HepG2 (cell line): ENCODE results near the gene PNMA8C. TPM values are rescaled to one million over a fixed set of nuclear protein-coding genes. Genes with fewer than 3 reads are reported as not detected.
"Not testable (repeated sequence)": the region's sequence is repeated elsewhere in the genome, so short reads cannot be mapped to it uniquely, and the experiment has no call there.

Experiments
- PPARG ChIP-seq: conservative IDR thresholded peaks from 2 replicates; pipeline ENCODE4 v1.6.1; 2016; ENCODE audit warnings: missing biosample characterization, missing genetic modification reagents
- SOX13 ChIP-seq, 3 experiments: fragments of 450-650 bp in 1 of 3; sonication (generic) in 1 of 3; formaldehyde crosslinking in 1 of 3; IDR thresholded peaks in 2 of 3; conservative IDR thresholded peaks in 1 of 3; 2 replicates each; pipeline versions ENCODE4 v1.5.0 to v1.6.1; 2016 to 2020; ENCODE audit warnings: antibody characterized with exemption in 1 of 3, mild to moderate bottlenecking in 1 of 3, missing compliant biosample characterization in 1 of 3, missing genetic modification reagents in 1 of 3, moderate library complexity in 1 of 3
- SP4 ChIP-seq: sonication (generic); formaldehyde crosslinking; IDR thresholded peaks from 2 replicates; pipeline ENCODE4 v1.8.1; 2023; ENCODE audit warnings: mild to moderate bottlenecking, missing genetic modification reagents
- ZNF441 ChIP-seq: sonication (generic); formaldehyde crosslinking; IDR thresholded peaks from 2 replicates; pipeline ENCODE4 v1.7.0; 2021; ENCODE audit warnings: missing genetic modification reagents, borderline replicate concordance
- ZNF772 ChIP-seq: sonication (generic); formaldehyde crosslinking; IDR thresholded peaks from 2 replicates; pipeline ENCODE4 v1.5.0; 2020; ENCODE audit warnings: mild to moderate bottlenecking, missing genetic modification reagents
- ZSCAN29 ChIP-seq: sonication (generic); formaldehyde crosslinking; conservative IDR thresholded peaks from 2 replicates; pipeline ENCODE4 v1.4.0; 2020; ENCODE audit warnings: mild to moderate bottlenecking, missing genetic modification reagents
- polyA plus RNA-seq, 8 experiments: library from polyadenylated mRNA; depleted of rRNA in 3 of 8; stranded (reverse) in 7 of 8; unstranded in 1 of 8; fragments of >200 nt; fragmentation: Illumina TruSeq in 4 of 8; extraction: Trizol in 4 of 8; gene quantifications; 2 replicates each; pipeline versions ENCODE4 v1.2.1 to v1.2.3, GENCODE V29; 2011 to 2016; ENCODE audit warnings: low read depth in 4 of 8, missing spikeins in 1 of 8, mixed read lengths in 1 of 8; ENCODE audit not compliant: insufficient read depth in 1 of 8
- total RNA-seq, 5 experiments: library from RNA; depleted of rRNA; stranded (reverse); fragments of >200 nt; fragmentation: Illumina TruSeq; extraction: Trizol; gene quantifications; 2 replicates each; pipeline ENCODE4 v1.2.3, GENCODE V29; 2016; ENCODE audit warnings: low read depth in 1 of 5
- TF ChIP-seq, protein P1 (sequence below): sonication (generic); formaldehyde crosslinking; IDR thresholded peaks from 2 replicates; pipeline ENCODE4 v1.8.0; 2022; ENCODE audit warnings: missing genetic modification reagents, mild to moderate bottlenecking, moderate library complexity, borderline replicate concordance
- TF ChIP-seq, protein P2 (sequence below): sonication (generic); formaldehyde crosslinking; conservative IDR thresholded peaks from 2 replicates; pipeline ENCODE4 v1.4.0; 2020; ENCODE audit warnings: mild to moderate bottlenecking, missing genetic modification reagents, moderate library complexity
- TF ChIP-seq, protein P3 (sequence below): sonication (generic); formaldehyde crosslinking; IDR thresholded peaks from 2 replicates; pipeline ENCODE4 v1.4.0; 2020; ENCODE audit warnings: missing genetic modification reagents
- TF ChIP-seq, protein P4 (sequence below): sonication (generic); formaldehyde crosslinking; IDR thresholded peaks from 2 replicates; pipeline ENCODE4 v1.5.1; 2020; ENCODE audit warnings: mild to moderate bottlenecking, missing genetic modification reagents, moderate library complexity

Gene PNMA8C
- total and polyA plus RNA-seq, 2 of the 13 experiments (the other 11 are each of a cell fraction or from before 2014, with no cell fraction given), result not detected

DNA sequence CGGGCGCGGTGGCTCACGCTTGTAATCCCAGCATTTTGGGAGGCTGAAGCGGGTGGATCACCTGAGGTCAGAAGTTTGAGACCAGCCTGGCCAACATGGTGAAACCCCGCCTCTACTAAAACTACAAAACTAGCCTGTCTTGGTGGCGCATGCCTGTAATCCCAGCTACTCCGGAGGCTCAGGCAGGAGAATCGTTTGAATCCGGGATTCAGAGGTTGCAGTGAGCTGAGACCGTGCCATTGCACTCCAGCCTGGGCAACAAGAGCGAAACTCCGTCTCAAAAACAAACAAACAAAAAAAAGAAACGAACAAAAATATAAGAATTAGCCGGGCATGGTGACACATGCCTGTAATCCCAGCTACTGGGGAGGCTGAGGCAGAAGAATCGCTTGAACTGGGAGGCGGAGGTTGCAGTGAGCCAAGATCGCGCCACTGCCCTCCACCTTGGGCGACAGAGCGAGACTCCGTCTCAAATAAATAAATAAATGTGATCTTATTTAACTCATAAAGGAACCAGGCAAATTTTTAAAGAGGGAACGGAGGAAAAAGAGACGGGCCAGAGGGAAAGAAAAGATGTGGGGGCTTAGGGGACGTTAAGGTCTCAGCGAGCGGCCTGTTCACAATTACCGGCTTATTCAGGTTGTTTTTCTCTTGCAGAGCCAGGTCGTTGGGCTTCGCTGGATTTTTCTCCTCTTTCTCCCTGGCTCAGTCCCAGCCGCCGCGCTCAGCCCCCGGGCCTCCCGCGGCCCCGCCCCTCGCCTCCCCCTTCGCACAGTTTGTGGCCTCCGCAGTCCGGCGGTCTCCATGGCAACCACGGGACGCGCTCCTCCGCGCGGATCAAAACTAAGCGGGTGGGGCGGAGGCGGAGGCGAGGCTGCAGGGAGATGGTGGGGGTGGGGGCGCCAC is 12.7 kb downstream of the PNMA8C start (continued):
- TF ChIP-seq, protein P1, sequence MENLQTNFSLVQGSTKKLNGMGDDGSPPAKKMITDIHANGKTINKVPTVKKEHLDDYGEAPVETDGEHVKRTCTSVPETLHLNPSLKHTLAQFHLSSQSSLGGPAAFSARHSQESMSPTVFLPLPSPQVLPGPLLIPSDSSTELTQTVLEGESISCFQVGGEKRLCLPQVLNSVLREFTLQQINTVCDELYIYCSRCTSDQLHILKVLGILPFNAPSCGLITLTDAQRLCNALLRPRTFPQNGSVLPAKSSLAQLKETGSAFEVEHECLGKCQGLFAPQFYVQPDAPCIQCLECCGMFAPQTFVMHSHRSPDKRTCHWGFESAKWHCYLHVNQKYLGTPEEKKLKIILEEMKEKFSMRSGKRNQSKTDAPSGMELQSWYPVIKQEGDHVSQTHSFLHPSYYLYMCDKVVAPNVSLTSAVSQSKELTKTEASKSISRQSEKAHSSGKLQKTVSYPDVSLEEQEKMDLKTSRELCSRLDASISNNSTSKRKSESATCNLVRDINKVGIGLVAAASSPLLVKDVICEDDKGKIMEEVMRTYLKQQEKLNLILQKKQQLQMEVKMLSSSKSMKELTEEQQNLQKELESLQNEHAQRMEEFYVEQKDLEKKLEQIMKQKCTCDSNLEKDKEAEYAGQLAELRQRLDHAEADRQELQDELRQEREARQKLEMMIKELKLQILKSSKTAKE, result peak; percentile 51; the same call in 1 of the 2 replicates
- TF ChIP-seq, protein P2, sequence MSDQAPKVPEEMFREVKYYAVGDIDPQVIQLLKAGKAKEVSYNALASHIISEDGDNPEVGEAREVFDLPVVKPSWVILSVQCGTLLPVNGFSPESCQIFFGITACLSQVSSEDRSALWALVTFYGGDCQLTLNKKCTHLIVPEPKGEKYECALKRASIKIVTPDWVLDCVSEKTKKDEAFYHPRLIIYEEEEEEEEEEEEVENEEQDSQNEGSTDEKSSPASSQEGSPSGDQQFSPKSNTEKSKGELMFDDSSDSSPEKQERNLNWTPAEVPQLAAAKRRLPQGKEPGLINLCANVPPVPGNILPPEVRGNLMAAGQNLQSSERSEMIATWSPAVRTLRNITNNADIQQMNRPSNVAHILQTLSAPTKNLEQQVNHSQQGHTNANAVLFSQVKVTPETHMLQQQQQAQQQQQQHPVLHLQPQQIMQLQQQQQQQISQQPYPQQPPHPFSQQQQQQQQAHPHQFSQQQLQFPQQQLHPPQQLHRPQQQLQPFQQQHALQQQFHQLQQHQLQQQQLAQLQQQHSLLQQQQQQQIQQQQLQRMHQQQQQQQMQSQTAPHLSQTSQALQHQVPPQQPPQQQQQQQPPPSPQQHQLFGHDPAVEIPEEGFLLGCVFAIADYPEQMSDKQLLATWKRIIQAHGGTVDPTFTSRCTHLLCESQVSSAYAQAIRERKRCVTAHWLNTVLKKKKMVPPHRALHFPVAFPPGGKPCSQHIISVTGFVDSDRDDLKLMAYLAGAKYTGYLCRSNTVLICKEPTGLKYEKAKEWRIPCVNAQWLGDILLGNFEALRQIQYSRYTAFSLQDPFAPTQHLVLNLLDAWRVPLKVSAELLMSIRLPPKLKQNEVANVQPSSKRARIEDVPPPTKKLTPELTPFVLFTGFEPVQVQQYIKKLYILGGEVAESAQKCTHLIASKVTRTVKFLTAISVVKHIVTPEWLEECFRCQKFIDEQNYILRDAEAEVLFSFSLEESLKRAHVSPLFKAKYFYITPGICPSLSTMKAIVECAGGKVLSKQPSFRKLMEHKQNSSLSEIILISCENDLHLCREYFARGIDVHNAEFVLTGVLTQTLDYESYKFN, result peak; percentile 56
- TF ChIP-seq, protein P3, sequence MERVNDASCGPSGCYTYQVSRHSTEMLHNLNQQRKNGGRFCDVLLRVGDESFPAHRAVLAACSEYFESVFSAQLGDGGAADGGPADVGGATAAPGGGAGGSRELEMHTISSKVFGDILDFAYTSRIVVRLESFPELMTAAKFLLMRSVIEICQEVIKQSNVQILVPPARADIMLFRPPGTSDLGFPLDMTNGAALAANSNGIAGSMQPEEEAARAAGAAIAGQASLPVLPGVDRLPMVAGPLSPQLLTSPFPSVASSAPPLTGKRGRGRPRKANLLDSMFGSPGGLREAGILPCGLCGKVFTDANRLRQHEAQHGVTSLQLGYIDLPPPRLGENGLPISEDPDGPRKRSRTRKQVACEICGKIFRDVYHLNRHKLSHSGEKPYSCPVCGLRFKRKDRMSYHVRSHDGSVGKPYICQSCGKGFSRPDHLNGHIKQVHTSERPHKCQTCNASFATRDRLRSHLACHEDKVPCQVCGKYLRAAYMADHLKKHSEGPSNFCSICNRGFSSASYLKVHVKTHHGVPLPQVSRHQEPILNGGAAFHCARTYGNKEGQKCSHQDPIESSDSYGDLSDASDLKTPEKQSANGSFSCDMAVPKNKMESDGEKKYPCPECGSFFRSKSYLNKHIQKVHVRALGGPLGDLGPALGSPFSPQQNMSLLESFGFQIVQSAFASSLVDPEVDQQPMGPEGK (CRISPR knock-in tag), result peak; percentile 86
- not testable (repeated sequence) for TF ChIP-seq SOX13 (IDR thresholded peaks at IDR 0.05)
- TF ChIP-seq SOX13 (CRISPR knock-in tag; conservative IDR thresholded peaks at IDR 0.05 in 1 of 2, IDR thresholded peaks at IDR 0.05 in 1 of 2) (peak in 1 of 2 experiments; percentile 31; a peak in 2 of 4 replicates), ZNF772 (peak; percentile 35; the same call in 1 of the 2 replicates), SP4 (CRISPR knock-in tag) (0 out of 2 replicates have a peak, but pooled peaks have one; percentile 44), PPARG (peak; percentile 44; the same call in 1 of the 2 replicates), ZNF441 (CRISPR knock-in tag) (peak; percentile 72; the same call in 1 of the 2 replicates), ZSCAN29 (CRISPR knock-in tag) (0 out of 2 replicates have a peak, but pooled peaks have one; percentile 27)
- TF ChIP-seq, protein P4, sequence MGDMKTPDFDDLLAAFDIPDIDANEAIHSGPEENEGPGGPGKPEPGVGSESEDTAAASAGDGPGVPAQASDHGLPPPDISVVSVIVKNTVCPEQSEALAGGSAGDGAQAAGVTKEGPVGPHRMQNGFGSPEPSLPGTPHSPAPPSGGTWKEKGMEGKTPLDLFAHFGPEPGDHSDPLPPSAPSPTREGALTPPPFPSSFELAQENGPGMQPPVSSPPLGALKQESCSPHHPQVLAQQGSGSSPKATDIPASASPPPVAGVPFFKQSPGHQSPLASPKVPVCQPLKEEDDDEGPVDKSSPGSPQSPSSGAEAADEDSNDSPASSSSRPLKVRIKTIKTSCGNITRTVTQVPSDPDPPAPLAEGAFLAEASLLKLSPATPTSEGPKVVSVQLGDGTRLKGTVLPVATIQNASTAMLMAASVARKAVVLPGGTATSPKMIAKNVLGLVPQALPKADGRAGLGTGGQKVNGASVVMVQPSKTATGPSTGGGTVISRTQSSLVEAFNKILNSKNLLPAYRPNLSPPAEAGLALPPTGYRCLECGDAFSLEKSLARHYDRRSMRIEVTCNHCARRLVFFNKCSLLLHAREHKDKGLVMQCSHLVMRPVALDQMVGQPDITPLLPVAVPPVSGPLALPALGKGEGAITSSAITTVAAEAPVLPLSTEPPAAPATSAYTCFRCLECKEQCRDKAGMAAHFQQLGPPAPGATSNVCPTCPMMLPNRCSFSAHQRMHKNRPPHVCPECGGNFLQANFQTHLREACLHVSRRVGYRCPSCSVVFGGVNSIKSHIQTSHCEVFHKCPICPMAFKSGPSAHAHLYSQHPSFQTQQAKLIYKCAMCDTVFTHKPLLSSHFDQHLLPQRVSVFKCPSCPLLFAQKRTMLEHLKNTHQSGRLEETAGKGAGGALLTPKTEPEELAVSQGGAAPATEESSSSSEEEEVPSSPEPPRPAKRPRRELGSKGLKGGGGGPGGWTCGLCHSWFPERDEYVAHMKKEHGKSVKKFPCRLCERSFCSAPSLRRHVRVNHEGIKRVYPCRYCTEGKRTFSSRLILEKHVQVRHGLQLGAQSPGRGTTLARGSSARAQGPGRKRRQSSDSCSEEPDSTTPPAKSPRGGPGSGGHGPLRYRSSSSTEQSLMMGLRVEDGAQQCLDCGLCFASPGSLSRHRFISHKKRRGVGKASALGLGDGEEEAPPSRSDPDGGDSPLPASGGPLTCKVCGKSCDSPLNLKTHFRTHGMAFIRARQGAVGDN (CRISPR knock-in tag), result peak; percentile 56
